Inflammatory macrophage (primary cell): ENCODE results near the gene PPP1R13L.

Experiments
- DNase-seq, 2 donors: peaks; one replicate each; pipeline ENCODE4 v3.0.0-alpha.2; 2020 to 2022

The PPP1R13L gene

DNA sequence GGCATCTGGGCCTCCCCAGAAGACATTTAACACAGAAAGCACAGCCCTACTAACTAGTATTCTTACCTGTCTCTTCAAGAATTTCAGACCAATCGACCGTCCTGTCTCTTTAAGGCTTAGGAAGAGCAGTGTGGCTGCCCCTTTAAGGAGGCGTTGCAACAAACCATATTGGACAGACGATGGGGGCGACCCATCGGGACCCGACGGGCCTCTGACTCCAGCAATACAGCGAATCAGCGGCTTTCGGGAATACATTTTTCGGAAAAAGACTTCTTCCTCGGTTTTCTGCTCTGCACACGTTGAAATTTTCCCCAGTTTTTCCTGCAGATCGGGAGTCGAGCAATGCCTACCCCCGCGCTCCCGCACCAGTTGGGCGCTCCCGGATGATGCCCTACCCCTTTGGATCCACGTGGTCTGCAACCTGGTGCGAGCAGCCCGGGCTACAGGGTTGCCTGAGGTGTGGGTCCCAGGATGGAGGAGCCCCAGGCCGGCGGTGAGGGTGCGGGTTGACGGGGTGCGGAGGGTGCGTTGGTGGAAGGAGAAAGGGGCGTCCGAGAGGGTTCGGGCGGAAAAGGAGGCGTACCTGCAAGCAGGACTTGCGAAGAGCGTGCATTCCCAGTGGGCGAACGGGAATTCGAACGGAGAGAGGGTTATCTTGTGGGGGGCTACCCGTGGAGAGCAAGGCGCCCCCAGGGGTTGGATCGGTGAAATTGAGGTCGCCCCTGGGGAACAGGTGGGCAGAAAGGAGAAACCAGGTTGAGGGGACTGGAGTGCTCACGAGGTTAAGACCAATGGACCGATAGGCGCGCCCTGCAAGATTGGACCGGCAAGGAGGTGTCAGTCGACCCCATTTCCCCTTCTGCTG lies 1.6 kb upstream of the PPP1R13L start, which contains the start of gene POLR1G:
POLR1G (plus strand) TSS at position 419 of the 865 bp plus-strand sequence; CDS start at position 472, 53 bp downstream.
- DNase-seq, result peak; percentile 67 to 78

DNA sequence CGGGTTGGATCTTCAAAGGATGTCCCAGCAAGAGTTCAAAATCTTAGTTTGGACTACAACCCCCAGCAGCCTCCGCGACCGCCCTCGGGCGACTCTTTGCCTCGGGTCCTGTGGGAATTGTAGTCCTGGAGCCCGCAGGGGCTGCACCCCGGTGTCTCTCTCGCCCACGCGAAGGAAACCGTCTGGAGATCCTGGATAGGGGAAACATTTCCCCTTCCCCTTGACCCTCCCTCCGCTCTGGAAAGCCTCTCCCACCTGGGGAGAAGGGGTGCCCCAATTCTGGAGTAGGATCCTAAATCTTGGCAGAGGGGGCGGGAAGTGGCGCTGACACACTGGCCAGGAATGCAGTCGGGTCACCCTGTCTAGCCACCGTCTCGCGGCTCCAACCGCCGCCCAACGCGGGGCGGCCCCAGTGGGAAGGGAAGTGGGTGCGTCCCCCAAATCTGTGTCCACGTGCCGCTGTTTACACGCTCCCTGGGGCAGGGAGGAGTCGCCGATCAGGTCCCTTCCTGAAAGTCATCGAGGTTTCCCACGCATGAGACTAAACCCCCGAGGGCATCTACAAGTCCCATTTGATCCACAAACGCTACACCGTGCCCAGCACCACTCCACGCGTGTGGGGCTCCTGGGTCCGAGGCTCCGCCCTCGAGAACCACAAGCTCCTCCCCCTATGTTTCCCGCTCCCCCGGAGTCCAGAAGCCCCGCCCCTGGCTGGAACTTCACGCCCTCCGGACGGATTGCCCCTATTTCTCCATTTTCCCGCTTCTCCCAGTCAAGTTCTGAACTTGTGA lies 761 bp upstream of the PPP1R13L start:
- peak; percentile 83 for DNase-seq

DNA sequence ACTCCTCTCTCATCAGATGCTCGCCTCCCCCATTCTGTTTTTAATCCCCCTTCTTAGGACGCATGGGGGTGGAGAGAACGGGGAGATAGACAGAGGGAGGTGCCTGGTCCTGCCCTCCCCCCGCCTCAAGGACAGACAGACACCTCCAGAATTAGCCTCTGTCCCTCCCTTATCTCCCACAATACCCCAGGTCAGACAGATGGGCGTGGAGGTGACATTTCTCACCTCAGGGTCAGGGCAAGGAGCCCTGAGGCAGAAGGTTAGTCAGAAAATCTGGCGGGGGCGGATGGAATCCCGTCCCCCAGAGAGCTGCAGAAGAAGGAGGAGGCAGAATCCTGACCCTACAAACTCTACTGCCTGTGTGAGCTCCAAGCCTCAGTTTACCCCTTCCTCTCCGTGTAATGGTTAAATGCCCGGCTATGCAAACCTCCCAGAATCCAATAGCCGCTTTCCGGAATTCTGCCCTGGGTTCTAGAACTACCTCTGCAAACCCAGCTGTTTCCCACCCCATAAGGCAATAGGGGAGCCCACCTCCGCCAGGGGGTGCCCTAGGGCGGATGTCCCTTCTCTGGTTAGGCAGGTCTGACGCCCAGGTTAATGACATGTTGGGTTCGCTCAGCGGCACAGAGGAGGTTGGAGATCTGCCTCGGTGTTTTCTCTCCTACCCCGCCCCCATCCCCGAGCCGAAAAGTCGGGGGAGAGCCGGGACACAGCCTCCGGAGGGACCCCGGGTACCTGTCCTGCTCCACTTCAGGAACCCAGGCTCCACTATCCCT lies 900 bp downstream of the PPP1R13L start:
- DNase-seq, result no peak

DNA sequence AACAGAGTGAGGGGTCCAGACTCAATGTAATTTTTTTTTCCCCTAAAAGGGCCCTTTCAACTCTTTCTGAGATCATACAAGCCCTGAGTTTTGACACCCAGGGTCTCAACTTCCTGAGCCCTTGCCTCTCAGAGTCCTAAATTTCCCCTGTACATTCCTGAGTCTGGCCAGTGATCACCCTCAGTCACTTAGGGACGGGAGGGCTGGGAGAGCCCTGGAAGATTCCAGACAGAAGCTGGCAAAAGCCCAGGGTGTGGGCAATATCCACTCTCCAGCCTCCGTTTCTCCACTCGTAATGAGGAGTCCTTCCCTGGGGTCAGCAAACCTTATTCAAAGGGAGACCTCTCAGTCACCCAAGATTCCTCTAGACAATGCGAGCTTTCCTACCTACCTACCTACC lies 1.6 kb downstream of the PPP1R13L start:
- no peak for DNase-seq

DNA sequence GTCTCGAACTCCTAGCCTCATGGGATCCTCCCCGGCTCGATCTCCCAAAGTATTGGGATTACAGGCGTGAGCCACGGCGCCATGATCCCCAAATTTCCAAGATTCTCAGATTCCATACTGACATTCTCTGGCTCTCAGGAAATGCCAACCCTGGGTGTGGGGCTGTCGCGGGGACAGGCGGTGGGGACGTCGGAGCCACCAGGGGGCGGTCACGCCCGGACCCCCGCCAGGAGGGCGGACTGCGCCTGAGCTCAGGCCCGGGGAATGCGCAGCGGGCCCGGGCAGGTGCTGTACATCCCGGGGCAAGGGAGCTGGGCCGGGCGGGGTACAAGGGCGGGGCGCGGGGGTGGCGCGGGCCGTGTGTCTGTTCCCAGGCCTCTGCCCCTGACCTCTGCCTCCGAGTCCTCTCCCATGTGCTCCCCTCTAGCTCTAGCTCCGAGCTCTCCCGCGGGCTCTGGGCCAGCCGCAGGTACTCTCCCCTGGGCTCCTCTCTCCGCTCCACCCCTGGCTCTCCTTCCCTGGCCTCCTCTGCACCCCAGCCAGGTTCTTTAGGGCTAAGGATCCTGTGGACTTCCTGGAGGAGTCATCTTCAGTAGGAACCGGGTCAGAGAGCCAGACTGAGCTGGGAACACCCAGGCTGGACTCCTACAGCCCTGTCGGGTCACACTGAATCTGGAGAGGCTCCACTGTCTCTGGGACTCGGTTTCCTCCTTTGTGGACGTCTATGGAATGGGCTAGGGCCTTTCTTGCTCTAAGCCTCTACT lies 2.4 kb downstream of the PPP1R13L start:
- DNase-seq, result no peak

DNA sequence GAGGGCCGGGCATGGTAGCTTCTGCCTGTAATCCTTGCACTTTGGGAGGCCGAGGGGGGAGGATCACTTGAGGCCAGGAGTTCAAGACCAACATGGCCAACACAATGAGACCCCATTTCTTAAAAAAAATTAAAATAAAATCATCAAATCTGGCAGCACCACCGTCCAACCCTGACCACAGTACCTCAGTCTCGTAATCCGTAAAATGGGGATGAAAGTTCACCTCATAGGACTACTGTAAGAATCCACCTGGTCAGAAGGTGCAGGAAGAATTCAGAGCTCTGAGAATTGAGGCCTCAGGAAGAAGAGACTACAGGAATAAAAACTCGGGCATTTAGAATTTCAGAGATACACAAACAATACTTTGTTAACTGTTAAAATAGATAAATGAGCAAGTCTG lies 3.1 kb downstream of the PPP1R13L start:
- no peak for DNase-seq

DNA sequence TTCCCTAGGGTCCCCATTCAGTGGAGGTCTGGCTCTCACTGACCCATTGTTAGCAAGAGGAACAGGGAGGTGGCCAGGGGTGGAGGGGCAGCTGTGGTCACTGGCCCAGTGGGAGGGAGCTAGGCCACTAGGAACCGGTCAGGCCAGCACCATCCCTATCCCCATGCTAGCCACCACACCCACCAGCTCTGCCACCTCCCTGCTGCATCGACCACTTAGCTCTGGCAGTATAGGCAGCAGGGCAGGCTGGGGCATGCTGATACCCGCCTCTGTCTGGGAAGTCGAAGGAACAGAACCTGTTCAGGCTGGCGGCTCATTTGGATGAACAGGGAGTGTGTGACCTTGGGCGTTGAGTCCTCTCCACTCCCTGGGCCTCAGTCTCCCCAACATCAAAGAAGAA lies 4.7 kb downstream of the PPP1R13L start:
- no peak for DNase-seq

DNA sequence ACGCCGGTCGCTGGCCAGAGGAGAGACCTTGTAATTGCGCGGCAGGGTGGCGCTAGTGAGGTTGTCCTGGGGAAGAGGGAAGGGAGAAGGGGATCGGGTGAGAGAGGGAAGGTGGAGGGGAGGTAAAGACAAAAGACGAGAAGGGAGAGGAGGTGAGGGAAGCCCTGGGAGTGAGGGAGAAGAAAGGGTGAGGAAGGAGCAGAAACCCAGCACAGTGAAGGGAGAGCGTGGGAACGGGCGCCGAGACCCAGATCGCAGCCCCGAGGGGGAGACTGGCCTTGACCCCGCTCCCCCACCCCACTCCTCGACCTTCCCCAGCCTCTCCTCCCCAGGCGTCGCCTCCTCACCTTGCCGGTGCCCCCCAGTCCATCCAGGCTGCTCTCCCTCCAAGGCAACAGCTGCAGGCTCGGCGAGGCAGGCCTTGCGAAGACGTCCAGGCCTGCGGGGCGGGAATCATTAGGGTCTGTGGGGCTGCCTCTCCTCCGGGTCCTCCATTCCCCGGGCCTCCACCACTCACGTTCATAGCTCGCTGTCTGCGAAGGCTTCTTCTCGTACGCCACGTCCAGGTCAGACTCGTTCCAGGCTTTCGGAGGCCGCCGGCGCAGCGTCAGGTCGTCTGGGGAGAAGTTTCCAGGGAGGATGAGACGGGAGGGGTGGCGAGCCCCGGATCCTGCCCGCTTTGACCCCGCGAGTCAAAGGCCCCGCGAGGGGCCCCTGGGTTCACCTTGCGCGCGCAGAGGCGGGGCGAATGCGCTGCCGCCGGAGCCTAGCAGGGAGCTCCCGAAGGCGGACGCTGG lies 8.8 kb downstream of the PPP1R13L start:
- DNase-seq, result no peak

DNA sequence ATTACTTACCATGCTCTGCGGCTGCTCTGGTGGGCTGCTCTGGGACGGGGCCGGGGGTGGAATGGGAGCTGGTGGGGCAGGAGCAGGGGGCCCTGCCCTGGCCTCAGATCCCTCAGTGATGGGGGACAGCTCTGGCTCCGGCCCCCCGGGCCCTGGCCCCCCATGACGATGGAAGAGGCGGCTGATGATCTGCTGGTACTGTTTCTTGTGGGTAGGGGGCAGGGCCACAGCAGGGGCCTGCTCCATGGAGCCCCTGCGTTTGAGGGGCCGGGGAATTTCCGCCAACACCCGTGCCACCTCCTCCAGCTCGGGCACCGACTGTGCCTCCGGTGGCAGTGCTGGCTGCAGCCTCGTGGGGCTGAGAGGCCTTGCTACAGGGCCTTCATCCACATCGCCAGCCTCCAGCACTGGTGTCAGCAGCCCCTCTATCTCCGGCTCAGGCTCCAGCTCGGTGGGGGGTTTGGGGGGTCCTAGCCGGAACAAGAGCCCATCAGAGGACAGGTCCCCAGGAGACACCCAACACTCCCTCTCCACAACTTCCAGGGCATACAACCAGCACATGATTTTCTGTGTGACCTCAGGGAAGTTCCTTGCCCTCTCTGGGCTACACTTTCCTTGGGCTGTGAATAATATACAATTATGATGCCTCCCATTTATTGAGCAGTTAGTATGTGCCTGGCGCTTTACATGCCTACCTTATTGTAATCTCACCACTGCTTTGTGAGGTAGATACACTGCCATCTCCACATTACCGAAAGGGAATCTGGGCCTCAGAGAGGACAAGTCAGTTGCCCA lies 12.8 kb downstream of the PPP1R13L start:
- no peak for DNase-seq

DNA sequence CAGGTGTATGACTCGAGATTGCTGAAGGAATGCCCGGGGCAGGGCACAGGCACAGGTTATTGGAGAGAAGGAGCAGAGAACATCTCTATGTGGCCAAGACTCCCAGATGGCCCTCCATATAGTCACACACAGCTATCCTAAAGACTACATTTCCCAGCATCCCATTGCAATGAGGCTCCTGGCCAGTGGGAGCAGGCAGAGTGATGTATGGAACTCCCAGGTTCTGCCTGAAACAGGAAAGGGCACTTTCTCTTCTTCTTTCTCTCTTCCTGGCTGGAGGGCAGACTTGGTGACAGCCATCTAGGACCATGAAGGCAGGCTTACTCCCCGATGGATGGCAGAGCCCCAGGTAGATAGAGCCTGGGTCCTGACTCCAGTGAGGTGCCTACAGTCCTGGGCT lies 13.5 kb downstream of the PPP1R13L start:
- DNase-seq, result peak; percentile 18 to 20

DNA sequence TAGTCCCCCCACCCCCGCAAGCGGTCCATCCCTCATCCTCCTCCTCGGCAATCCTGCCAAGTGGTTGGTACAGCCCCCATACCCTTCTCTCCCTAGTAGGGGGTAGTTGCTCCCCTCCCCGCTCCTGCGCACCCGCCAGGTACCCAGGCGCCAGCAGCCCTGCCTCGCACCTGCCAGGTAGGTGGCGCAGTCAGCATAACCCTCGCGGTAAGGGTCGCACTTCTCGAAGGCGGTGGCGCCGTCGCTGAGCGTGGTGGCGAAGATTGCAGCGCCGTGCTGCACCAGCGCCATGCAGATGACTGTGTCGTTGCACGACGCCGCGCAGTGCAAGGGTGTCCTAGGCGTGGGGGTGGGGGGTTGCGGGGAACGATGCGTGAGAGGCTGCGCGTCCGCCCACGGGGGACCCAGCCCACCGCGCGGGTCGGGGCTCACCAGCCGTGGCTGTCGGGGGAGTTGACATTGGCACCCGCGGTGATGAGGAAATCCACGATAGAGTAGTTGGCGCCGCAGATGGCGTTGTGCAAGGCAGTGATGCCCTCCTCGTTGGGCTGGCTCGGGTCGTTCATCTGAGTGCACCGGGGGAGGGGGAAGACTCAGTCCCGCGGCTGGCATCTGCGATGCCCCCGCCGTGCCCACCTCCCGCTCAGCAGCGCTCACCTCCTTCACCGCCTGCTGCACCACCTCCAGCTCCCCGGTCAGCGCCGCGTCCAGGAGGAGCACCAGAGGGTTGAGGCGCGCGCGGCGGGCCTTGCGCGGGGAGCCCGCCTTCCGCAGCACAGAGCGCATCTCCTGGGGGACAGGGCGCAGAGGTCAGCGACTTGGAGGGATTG lies 19.3 kb downstream of the PPP1R13L start:
- no peak for DNase-seq

DNA sequence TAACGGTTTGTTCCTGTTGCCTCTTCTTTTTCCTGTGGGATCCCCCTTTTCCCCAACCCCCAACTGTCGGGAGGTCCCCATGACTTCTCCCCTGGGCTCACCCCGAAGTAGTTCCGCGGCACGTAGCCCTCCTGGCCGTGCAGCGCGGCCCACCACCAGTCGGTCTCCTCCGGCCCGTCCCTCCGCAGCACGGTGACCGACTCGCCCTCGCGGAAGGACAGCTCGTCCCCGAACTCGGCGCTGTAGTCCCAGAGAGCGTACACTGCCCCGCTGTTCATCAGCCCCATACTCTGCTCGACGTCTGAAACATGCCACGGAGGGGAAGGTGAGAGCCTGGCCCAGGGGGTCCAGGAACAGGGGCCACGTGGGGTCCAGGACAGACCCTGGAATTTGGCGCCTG lies 22.4 kb downstream of the PPP1R13L start:
- DNase-seq, result no peak

DNA sequence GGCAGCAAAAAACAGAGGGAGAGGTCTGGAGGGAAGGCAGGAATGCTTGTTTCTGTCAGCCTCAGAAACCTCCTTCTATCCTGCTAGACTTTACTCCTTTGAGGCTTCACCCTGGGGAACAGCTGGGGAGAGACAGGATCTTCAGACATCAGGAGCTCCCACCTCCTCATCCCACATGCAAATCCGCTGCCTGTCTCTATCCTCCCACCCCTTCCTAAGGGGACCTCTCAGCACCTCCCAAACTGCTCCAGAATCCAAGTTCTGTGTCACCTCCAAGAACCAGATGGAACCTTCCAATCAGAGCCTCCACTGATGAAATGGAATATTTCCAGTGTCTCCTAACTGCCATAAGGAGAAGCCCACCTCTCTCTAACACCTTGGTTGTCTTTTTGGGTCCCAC lies 24.8 kb downstream of the PPP1R13L start:
- DNase-seq, result no peak

DNA sequence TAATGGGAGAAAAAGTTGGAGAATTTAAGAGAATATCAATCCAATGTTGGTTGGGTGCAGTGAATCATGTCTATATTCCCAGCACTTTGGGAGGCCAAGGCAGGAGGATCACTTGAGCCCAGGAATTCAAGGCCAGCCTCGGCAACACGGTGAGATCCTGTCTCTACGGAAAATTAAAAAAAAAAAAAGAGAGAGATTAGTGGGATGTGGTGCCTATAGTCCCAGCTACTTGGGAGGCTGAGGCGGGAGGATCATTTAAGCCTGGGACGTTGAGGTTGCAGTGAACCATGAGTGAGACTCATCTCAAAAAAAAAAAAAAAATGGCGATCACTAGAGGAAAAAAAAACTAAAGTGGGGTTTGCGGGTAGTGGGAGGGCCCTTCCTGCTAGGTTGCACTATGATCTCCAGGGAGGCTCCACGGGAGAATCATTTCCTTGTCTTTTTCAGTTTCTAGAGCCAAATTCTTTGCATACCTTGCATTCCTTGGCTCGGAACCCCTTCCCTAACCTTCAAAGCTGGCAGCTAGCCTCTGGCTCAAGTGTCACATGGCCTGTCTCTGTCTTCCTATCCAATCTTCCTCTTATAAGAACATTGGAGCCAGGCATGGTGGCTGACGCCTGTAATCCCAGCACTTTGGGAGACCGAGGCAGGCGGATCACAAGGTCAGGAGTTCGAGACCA lies 28.7 kb downstream of the PPP1R13L start:
- no peak for DNase-seq

DNA sequence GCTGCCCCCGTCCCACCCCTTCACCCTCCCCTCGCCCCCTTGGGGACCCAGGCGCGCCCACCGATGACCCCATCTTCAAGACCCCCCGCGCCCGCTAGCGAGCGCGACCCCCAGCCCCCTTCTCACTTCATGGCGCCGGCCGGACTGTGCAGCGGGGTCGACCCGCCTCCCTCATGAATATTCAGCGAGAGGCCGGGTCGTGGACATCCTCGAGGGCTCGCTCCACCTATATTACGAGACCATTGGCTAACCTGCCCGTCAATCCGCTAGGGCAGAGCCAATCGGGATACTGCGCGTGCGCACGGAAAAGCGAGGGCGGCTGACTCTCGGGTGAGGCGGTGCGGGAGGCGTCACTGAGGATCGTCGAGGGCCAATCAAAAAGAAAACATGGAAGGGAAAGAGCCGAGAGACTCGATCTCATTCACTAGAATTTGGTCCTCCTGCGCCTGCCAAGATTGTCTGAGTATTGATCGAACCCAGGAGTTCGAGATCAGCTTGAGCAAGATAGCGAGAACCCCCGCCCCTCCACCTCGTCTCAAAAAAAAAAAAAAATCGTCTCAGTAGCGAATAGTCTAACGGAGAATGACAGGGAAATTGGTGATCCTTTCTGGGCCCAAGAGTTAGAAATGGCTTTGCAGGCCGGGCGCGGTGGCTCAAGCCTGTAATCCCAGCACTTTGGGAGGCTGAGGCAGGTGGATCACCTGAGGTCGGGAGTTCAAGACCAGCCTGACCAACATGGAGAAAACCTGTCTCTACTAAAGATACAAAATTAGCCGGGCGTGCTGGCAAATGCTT lies 34.3 kb downstream of the PPP1R13L start, which contains the start of gene ERCC2:
ERCC2 (minus strand) TSS at position 164 of the 795 bp plus-strand sequence; CDS start at position 131, 33 bp downstream.
- DNase-seq, result peak; percentile 99

DNA sequence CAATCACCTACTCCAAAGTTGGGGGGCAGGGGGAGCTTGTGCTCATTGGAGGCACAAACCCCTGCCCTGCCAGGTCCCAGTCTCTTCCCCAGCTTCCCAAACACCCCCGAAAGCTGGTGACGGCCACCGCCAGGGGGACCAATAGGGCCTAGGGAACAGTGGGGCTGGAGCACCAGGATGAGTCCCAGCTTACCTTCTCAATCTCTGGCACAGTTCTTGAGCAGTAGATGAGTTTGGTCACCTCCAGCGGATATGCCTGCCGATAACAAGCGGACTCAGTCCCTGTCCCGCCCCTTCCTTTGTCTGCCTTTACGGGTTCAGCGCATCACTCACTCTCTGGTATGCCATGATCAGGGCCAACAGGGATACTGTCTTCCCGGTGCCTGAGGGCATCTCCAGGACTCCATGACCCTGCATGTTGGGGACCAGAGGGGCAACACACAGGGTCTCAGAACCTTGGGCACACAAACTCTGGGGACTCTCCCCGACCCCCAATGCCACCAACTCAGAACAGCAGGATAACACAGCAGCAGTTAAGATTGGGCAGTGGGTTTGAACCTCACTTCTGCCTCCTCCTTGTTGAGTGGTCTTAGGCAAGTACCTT lies 36.0 kb downstream of the PPP1R13L start:
- DNase-seq, result no peak

DNA sequence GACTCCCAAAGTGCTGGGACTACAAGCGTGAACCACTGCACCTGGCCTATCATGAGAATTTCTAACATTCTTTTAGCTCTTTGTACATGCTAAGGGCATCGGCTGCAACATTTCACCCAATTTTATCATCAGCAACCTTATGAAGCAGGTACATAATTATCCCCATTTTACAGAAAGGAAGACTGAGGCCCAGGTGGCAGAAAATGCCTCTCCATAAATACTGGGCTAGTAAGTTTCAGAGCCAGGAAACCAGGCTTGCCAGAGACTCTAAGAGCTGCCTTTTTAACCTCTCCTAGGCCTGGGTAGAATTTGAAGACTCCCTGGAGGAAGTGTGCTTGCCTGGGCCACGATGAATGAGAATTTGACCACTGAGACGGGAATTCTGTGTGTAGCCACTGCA lies 36.7 kb downstream of the PPP1R13L start:
- DNase-seq, result no peak
